ENCODE results near the gene EPHB3.

The EPHB3 gene

DNA sequence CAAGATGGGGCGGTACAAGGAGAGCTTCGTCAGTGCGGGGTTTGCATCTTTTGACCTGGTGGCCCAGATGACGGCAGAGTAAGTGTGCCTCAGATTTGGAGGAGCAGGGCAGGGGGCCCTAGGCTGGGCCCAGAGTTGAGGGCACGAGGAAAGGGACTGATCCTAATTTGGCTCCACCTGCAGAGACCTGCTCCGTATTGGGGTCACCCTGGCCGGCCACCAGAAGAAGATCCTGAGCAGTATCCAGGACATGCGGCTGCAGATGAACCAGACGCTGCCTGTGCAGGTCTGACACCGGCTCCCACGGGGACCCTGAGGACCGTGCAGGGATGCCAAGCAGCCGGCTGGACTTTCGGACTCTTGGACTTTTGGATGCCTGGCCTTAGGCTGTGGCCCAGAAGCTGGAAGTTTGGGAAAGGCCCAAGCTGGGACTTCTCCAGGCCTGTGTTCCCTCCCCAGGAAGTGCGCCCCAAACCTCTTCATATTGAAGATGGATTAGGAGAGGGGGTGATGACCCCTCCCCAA is 19.8 kb downstream of the EPHB3 start:
- no peak for DNase-seq (ENCODE audit: low spot score)

DNA sequence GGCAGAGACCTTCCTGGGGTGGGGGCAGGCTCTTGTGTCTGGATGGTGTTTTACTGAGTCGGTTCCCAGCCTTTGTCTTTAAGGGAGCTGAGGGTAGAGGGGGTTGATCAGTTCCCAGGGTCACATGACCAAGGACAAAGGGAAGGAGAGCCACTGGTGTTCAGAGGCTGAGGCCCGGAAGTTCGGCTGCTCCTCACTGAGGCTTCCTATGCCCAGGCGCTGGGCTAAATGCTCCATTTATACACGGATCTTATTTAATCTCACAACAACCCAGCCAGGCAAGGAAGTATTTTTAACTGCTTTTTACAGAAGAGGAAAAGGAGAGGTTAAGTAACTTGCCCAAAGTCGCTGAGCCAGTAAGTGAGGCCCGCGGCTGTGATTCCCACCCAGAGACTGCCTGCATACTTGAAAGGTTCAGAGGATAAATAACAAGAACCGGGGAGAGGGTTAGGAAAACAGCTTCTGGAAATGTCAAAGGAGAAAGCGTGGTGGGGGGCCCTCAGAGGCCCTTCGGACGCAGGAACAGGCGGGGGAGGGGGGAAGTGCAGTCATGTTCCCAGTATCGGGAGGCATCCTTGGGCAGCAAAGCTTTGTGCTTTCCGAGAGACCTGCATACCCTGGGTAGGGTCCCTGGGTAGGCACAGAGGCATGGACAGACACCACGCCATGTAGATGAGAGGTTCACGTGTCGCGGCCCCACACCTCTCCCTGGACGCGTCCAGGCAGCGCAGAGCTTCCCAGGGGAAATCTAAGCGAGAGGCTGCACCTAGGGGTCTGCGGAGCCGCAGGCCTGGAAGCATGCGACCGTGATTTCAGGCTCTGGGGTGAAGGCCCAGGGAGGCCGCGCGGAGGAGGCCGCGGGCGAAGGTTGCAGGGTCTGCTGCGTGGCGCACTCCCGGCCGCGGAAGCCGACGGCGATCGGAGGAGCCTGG is 21.3 kb downstream of the EPHB3 start:
- DNase-seq (ENCODE audit: low spot score), result no peak

DNA sequence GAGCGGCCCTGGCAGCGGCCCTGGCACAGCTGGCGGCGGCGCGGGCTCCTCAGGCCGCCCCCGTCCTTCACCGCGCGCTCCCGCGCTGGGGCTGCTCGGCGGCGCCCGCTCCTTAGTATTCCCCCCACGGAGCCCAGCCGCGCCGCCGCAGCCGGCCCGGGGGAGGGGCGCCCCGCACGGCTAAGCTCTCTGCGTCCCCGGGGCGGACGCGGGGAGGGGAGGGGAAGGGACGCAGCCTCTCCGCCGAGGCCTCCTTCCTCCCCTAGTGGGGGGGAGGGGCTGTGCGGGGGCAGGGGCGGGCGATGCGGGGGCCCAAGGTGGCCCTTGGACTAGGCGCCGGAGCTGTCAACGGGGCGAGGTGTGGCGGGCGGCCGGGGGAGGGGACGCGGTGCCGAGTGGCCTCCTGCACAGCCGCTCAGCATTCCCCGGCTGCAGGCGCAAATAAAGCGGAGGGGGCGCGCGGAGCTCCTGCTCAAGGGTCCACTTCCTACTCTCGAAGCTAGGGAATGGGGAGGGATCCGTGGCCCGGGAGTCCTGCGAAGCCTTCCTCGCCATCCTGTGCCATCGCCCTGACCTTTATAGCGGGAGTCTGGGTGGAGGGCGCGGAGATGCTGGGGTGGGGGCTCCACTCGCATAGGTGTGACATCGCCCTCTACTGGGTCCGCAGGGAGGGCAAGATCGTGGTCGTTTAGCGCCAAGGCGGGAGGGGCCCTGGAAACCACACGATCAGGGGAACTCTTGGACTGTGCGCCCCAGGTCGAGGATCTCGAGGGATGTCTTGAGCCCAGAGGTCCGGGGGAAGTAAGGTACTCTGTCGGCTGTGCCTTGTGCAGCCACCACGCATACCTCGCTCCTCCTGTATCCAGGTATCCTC is 22.2 kb downstream of the EPHB3 start:
- DNase-seq (ENCODE audit: low spot score), result no peak

DNA sequence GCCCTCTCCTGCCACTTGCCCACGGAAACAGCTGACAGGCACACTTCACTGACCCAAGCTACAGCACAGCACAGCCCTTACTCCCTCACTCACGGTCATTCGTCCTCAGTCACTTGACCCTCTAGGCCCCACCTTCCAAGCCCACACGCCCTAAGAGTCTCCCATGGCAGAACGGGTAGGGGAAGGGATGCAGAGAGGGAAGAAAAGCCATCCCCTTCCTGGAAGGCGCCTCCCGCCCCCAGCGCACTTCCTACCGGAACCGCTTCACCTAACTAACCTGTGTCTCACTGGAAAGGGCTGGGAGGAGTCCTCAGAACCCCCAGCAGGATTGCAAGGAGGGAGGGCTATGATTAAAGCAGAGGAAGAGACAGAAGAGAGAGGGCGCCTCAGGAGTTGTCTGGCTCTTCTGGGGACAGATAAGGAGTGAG is 22.9 kb downstream of the EPHB3 start:
- no peak for DNase-seq (ENCODE audit: low spot score)

DNA sequence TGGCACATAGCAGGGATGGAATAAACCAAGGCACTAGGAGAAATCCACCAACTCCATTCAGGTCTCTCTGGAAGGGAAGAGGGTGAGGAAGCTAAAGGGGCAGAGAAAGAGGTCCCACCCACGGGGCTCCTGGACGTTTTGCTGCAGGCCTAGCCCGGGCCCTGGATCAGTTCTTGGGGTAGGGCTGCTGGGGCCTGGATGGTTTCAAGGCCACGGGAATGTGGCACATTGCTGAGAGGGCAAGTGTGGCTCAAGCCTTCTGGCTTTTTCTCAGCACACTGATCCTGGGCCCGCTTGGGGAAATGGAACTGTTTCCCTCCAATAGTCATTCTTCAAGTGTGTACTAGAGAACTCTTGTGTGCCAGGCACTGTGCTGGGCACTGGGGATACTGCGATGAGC is 24.0 kb downstream of the EPHB3 start:
- no peak for DNase-seq (ENCODE audit: low spot score)

DNA sequence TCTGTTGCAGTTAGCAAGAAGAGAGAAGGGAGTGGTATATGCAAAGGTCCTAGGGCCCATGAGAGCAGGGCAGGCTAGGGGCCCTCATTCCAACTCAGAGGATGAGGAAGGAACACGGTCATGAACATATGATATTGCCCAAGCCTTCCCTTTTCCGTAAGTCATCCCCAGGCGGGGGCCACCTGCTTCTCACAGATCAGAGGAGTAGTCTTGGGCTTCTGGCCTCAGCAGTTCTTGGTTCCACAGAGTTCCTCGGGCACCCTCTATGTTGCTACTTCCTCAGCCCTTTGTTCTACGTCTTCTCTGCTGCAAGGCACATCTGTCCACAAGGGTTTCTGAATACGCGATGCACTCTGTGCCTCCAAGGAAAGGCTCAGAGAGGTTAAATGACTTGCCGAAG is 25.3 kb downstream of the EPHB3 start:
- no peak for DNase-seq (ENCODE audit: low spot score)

DNA sequence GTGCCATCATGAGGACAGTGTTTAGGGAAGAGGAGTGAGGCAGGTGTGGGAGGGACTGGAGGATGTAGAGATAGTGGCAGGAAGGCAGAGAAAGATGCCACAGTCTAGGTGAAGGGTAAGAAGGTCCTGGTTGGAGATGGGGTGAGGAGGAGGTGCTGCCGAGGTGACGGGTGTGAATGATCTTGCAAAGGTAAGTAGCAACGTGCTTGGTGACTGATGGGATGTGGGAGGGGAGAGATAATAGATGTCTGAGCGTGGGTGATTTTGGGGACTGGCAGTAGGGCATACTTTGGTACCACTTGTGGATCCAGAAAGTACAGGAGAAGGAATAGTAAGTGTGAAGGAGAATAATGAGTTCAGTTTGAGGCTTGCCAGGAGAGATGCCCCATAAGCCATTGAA is 27.2 kb downstream of the EPHB3 start:
- no peak for DNase-seq (ENCODE audit: low spot score)

DNA sequence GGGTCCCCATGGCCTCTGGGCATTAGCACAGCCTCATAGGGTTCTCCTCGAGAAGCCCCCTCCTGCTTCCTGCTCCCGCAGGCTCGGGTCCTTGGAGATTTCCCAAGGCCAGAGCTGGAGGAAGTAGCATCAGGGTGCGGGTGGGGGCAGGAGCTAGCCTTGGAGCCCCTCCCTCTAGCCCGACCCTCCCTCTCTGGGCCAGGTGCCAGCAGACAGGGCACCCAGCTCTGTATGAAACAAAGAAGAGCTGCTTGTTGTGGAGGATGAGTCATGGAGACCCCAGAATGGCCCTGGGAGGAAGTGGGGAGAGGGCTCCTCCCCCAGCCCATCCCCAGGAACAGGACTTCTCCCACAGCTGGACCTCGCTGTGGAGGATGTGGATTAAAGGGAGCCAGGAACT is 29.2 kb downstream of the EPHB3 start:
- no peak for DNase-seq (ENCODE audit: low spot score)

DNA sequence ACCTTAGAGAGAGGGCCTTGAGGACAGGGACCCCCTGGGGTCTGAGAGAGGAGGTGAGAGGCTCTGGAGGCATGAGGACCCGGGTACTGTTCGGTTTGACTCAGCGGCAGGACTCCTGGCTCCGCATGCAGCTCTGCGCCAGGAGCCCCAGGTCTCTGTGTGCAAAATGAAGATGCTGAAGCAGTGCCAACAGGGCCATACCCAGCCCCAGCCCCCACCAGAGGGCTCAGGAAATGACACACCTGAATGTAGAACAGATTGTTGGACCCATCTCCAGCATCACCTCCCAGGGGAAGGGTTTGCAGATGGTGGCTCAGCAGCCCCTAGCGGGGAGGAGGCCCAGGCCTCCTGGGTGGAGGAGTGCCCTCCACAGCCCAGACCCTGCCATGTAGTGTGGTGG is 30.2 kb downstream of the EPHB3 start:
- DNase-seq (ENCODE audit: low spot score), result no peak

DNA sequence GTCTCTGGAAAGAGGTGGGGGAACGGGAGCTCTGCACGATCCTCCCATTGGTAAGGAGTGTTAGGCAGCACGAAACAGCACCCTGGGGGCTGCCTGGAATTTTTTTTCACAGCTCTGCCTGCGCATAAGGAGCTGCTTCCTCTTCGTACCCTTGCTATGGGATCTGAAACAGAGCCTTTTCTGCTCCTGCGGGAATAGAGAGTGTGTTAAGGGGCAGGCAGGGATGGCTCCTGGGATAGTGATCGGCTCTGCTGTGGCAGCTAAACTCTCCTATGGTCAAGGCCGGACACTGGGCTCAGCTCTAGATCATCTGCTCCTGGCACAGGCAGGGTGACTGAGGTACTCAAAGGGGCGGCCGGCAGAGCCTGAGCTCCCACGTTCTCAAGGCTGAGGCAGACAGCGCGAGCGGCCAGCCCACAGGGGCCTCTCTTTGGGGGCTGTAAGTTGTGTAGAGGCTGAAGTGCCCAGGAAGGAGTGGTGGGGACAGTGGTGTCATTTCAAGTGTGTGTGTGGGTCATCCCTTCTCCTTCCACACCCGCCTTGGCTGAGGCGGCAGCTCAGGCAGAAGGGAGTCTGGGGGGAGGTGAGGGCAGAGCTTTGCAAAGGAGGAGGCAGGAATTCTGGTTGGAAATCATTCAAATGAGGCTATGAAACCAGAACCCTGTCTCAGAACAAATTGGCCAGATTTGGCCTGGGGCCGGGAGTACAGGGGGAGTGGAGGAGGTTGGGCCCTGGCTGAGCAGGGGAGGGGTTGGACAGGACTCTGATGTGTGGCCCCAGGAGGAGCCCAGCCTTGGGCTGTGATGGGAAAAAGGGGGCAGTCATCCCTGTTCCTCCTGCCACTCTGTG is 31.0 kb downstream of the EPHB3 start:
- no peak for DNase-seq (ENCODE audit: low spot score)

DNA sequence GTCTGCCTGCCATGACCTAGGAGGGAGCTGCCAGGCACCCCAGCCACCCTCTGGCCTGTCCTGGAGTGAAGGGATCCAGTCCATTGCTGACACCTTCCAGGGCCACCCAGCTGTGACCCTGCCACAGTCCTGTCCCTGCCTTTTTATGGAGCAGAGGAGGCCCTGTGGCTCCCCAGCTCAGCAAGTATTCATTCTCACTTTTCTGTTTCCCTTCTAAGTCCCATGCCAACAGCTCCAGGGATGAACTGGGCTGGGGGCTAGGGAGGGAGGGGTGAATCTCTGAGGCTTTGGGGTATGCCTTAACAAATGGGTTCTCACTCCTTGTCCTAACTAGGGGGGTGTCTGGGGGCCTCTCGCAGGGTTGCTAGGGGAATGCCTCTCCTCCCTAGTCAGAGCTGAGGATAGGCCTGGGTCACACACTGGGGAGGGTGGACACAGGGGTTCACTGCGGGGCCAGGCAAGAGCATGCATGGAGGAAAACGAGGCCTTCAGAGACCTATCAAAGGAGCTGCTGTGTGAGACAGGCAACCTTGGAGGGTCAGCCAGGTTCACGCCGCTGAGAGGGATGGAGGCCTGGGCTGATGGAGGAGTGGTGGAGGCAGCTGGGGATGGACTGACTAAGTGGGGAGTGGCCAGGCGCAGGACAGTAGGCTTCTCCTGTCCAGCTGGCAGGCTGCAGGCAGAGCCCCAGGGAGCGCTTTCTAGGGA is 31.8 kb downstream of the EPHB3 start:
- no peak for DNase-seq (ENCODE audit: low spot score)

DNA sequence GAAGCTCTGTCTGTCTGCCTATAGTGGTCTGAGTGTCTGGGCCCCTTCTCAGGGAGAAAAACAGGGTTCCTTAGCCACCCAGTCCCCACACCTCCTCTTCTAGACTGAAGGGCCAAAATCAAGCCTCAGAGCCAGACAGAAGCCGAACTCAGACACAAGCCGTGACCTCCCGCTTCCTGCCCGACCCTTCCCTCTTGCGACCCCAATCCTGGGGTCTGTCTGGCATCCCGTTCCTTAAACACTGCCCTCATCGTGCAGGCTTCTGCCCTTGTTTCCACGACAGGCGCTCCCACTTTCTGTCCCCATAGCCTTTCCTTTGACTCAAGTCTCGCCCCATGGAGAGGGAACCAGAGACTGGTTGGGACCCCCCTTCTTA is 32.3 kb downstream of the EPHB3 start:
- DNase-seq (ENCODE audit: low spot score), result no peak

DNA sequence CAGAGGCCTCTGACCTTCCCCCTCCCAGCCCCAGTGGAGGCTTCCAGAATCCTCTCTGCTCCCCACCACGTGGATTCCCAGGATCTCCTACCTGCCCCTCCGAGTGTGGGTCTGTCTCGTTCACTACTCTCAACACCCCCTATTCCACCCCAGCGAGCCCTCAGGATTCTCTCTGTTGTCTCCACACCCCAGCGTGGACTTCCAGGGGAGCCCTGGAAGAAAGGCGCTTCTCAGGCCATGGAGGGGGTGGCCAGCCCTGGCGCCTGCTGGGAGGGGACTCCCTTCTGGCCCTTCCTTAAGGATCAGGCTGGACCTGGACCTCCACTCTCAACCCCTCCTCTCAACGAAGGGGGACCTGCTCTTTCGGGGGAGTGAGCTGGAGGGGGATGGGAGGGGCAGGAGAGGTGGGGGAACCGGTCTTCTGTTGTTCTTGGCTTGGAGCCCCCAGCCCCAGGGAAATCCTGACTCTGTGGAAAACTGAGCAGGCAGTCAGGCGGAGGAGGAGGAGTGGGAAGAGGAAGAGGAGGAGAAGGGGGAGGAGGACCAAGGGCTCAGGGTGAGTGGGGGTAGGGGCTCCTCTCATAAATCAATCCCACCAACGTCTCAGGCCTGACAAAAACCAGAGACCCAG is 32.9 kb downstream of the EPHB3 start:
- no peak for DNase-seq (ENCODE audit: low spot score)

DNA sequence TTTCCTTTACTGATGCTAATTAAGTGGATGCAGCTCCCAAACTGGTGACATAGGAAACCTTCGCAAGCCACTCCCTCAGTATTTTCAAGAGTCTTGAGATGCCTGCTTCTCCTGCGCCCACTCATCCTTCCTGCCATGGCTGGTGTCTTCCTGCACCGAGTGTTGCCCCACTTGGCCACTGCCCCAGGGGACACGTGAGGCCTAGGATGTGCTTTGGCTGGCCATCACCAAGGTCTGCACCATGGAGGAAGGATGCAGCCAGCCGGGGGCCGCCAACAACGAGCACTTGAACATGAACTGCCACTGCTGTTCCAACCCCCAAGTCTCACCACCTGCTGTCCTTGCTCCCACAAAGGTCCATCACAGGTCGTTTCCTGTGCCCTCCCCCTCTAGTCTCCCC is 34.1 kb downstream of the EPHB3 start:
- DNase-seq (ENCODE audit: low spot score), result no peak

DNA sequence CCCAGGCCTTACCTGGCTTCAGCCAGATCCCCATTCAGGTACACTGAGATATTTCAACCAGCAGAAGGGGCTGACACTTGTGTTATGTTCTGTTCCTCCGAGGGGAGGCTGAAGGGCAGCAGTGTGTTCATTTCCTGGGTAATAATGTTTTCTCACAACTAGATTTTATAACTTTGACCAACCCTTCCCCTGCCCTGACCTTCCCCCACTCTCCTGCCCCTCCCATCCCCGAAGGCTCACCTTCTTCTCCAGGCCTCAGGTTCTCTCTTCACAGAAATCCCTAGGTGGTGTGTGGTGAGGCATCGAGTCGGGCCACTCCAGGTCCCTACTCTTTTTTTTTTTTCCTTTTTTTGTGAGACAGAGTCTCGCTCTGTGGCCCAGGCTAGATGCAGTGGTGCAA is 34.6 kb downstream of the EPHB3 start:
- DNase-seq (ENCODE audit: low spot score), result no peak

DNA sequence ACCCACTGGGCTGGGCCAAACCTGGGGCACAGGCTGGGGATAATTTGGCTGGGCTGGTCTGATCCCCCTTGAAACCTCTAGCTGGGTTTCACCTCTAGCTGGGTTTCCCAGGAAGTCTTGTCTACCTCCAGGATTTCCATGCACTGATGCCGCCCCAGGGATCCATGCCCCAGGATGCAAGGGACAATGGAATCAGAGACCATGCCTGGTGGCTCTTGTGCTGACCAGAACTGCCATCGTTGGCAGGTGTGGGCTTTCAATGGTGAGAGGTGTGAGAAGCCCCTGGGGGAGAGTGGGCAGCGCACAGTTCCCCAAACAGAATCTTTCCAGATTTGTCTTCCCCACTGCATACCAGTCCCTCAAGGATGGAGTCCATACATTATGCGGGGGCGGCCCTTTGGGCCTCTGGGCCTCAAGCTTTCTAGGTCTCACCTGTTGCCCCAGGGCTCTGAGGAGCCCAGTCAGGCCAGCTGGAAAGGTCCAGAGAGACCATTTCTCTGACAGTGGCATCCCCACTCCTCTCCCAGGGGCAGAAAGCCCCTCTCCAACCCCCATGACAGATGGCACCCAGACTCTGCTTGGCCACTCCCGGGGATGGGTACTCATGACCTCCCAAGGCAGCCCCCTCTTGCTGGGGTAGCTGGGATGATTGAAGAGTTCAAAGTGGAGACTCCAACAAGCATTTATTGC is 35.4 kb downstream of the EPHB3 start:
- no peak for DNase-seq (ENCODE audit: low spot score)

DNA sequence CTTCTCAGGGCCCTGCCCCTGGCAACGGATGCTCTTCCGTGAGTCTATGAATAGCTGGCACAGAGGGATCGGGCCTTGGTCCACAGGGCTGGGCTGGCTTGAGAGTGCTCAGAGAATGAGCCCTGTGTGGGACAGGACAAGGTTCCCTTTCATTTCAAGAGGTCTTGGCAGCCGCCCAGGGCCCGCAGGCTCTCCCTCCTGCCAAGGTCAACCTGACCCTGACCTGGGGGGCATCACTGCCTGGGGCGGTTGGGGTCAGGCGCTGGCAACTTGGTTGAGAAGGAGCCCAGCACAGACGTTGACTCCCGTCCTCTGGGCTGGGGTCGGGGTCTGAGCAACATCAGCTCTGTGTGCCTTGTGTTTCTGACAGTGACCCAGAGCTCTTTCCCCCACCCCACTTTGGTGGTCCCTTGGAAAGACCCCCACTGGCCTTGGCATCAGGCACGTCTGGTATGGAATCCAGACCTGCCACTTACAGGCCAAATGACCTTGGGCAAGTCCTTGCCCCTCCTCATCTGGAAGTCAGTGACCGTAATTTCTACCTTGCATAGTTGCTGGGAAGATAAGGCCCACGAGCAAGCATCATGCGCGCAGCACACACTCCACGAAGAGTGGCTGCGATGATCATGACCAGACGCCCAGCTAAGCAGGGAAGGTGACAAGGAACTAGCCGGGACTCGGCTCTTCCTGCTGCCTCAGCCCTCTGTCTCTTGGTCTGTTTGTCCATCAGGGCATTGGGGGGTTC is 36.4 kb downstream of the EPHB3 start:
- no peak for DNase-seq (ENCODE audit: low spot score)

DNA sequence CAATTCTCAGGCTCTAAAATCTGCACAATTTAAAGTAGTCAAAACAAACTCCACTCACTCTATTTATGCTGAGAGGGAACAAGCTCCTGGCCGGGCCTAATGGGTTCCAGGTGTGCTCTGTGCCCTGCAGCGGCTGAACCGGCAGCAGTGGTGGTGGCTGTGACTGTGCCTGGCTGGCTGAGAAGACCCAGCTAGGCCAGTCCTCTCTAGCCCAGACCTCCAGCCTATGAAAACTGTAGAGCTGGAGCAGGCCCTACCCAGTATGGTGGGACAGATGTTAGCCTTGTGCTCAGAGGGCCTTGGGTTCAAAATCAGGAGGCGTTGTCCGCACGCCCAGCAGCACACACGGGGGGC is 37.0 kb downstream of the EPHB3 start:
- no peak for DNase-seq (ENCODE audit: low spot score)

DNA sequence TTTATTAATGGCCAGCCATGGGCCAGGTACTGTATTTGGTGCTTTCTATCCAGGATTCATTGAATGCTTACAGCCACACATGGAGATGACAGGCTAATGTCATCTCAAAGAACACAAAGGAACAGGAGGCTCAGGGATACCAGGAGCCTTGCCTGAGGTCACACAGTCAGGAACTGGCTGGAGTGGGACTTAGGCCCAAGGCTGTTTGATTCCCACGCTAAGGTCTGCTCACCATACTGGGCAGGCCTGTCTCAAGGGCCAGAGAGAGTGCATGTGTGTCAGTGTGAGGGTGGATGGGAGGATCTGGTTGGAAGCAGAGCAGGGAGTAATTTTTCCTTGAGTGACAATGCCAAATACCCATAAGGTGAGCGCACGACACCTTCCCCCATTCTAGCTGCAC is 37.6 kb downstream of the EPHB3 start:
- no peak for DNase-seq (ENCODE audit: low spot score)

Measured in CD4-positive, alpha-beta T cell treated with Interleukin-6 at 100 ng/mL for 8 hours (primary cell).